ENCODE data around the gene TAF6. TPM values are rescaled to one million over a fixed set of nuclear protein-coding genes. Genes with fewer than 3 reads are reported as not detected.

TAF6 gene
- total RNA-seq, 4 donors from 2014 or later: 32.8 to 76.7 (median 49.7) TPM

- no peak overlapping the region for H3K4me3 ChIP-seq
- no peaks in the 10 kb centered on the region for H3K9me3 ChIP-seq
- no peak for TF ChIP-seq POLR2A (IDR thresholded peaks at IDR 0.05)
- peak in 2 of 3 donors; percentile 37 to 74 for DNase-seq
- H3K36me3 ChIP-seq: no peaks in the 10 kb centered on the region
- H3K4me1 ChIP-seq: peaks cover 0 to 17% (median 7%) of the 10 kb centered on the region in 4 donors
- no peaks in the 10 kb centered on the region for H3K27me3 ChIP-seq
- peak overlapping the region in 3 of 4 donors; percentile 10 to 62 (median 32) for H3K27ac ChIP-seq
Measured at GRCh38 chr7:100163006-100163531, 43.9 kb upstream of the TAF6 start.

GRCh38 chr7:100160067-100160466, 40.9 kb upstream of the TAF6 start:
- Histone ChIP-seq H3K9me3 (no peaks in the 10 kb centered on the region), H3K36me3 (peaks cover 0 to 18% (median 0%) of the 10 kb centered on the region in 3 donors), H3K4me3 (no peak overlapping the region), H3K27me3 (no peaks in the 10 kb centered on the region), H3K4me1 (peaks cover 0 to 34% (median 13%) of the 10 kb centered on the region in 4 donors), H3K27ac (no peak overlapping the region)
- DNase-seq: no peak
- TF ChIP-seq CTCF (IDR thresholded peaks at IDR 0.05): no peak

- no peak for DNase-seq
- H3K36me3 ChIP-seq: peaks cover 0 to 21% (median 0%) of the 10 kb centered on the region in 3 donors
- H3K27me3 ChIP-seq: no peaks in the 10 kb centered on the region
- H3K4me1 ChIP-seq: peaks cover 0 to 43% (median 13%) of the 10 kb centered on the region in 4 donors
- peak overlapping the region; percentile 80 to 95 (median 84) for H3K4me3 ChIP-seq
- TF ChIP-seq POLR2A (IDR thresholded peaks at IDR 0.05) (no peak), CTCF (IDR thresholded peaks at IDR 0.05) (no peak)
- no peaks in the 10 kb centered on the region for H3K9me3 ChIP-seq
- H3K27ac ChIP-seq: peak overlapping the region in 3 of 4 donors; percentile 80 to 95 (median 92)
Measured at GRCh38 chr7:100159099-100159623, 40.0 kb upstream of the TAF6 start.

GRCh38 chr7:100158229-100159098, 39.3 kb upstream of the TAF6 start, which contains the start of gene TRAPPC14:
Gene TRAPPC14, minus strand, starts transcription at chr7:100158723. Its CDS starts 224 bp downstream, at chr7:100158499.
- H3K36me3 ChIP-seq: peaks cover 0 to 27% (median 0%) of the 10 kb centered on the region in 3 donors
- peak; percentile 95 to 97 (median 96) for DNase-seq
- peaks cover 0 to 50% (median 13%) of the 10 kb centered on the region in 4 donors for H3K4me1 ChIP-seq
- peak in 2 of 6 experiments; percentile 7 to 16 for TF ChIP-seq CTCF (IDR thresholded peaks at IDR 0.05)
- TF ChIP-seq POLR2A (IDR thresholded peaks at IDR 0.05): peak; percentile 49 to 61
- H3K9me3 ChIP-seq: no peaks in the 10 kb centered on the region
- peak within 1 kb of the TSS; percentile 80 to 95 (median 84) for H3K4me3 ChIP-seq
- peak within 1 kb of the TSS; percentile 77 to 95 (median 86) for H3K27ac ChIP-seq
- no peaks in the 10 kb centered on the region for H3K27me3 ChIP-seq

GRCh38 chr7:100157334-100158228, 38.4 kb upstream of the TAF6 start:
- Histone ChIP-seq H3K27ac (peak overlapping the region; percentile 77 to 95 (median 86)), H3K4me3 (peak overlapping the region; percentile 80 to 95 (median 84)), H3K36me3 (peaks cover 0 to 33% (median 0%) of the 10 kb centered on the region in 3 donors), H3K9me3 (no peaks in the 10 kb centered on the region), H3K4me1 (peaks cover 0 to 57% (median 11%) of the 10 kb centered on the region in 4 donors), H3K27me3 (no peaks in the 10 kb centered on the region)
- TF ChIP-seq POLR2A (IDR thresholded peaks at IDR 0.05) (peak in 1 of 2 donors; percentile 16), CTCF (IDR thresholded peaks at IDR 0.05) (no peak)
- DNase-seq: peak in 1 of 3 donors; percentile 69

Data from Peyer's patch (tissue), 4 donors.